Activated T-helper 1 cell treated with anti-CD3 and anti-CD28 coated beads, Interleukin-12 subunit alpha, Interleukin-12 subunit beta, Interleukin-2, Interleukin-4 antibody, amounts not matched to agents 30 ng/mL and 10 ng/mL and 1 ng/mL, durations not matched to agents 14 hours and 24 hours and 36 hours (primary cell): ENCODE measurements around the gene KLF2. TPM values are rescaled to one million over a fixed set of nuclear protein-coding genes. Genes with fewer than 3 reads are reported as not detected.

ENCODE experiments used
- total RNA-seq: library from RNA; stranded (reverse); gene quantifications from 2 replicates; pipeline ENCODE4 v1.2.3, GENCODE V29; 2022

KLF2 gene
- total RNA-seq, 1 donor from 2014 or later: 5.7 TPM

Other genes starting within 250 kb of the KLF2 start
- gene TPM4, start 248.3 kb upstream of the KLF2 start, total RNA-seq: 346 and 351 TPM in 2 replicates
- 235 and 248 TPM in 2 replicates for gene RAB8A, start 212.9 kb upstream of the KLF2 start, total RNA-seq
- gene HSH2D, start 181.1 kb upstream of the KLF2 start, total RNA-seq: 32.0 and 35.2 TPM in 2 replicates
- gene CIB3, start 151.3 kb upstream of the KLF2 start, total RNA-seq: not detected in 2 replicates
- 71.6 and 72.8 TPM in 2 replicates for gene FAM32A, start 139.4 kb upstream of the KLF2 start, total RNA-seq
- gene AP1M1, start 126.9 kb upstream of the KLF2 start, total RNA-seq: 116 and 117 TPM in 2 replicates
- gene EPS15L1, start 147.1 kb downstream of the KLF2 start, total RNA-seq: 39.6 and 41.4 TPM in 2 replicates
- not detected in 2 replicates for gene CALR3, start 171.3 kb downstream of the KLF2 start, total RNA-seq
- 4.4 and 5.6 TPM in 2 replicates for gene C19orf44, start 171.6 kb downstream of the KLF2 start, total RNA-seq
- 84.3 and 92.0 TPM in 2 replicates for gene CHERP, start 217.6 kb downstream of the KLF2 start, total RNA-seq
- gene SLC35E1, start 247.6 kb downstream of the KLF2 start, total RNA-seq: 60.4 and 61.7 TPM in 2 replicates